COLO668 (cell line): ENCODE results near the gene BUD31.

Experiments used
- DNase-seq: peaks from one replicate; lab custom pipeline; 2025; ENCODE audit not compliant: unreplicated experiment; lab: John Stamatoyannopoulos, UW

BUD31 gene

GRCh38 chr7:99461221-99461620 lies 52.5 kb downstream of the BUD31 start:
- no peak for DNase-seq

GRCh38 chr7:99465421-99465768 lies 56.6 kb downstream of the BUD31 start:
- no peak for DNase-seq

GRCh38 chr7:99468336-99468918 lies 59.7 kb downstream of the BUD31 start:
- DNase-seq, result no peak
